IMR-90 (cell line): ENCODE data around the gene TAF1B. TPM values are rescaled to one million over a fixed set of nuclear protein-coding genes. Genes with fewer than 3 reads are reported as not detected.

Experiments used
- ATAC-seq: fragments of 200-7000 bp; cut with Tn5 transposase; 2 replicates; pipeline ENCODE4 v1.9.1; 2020; ENCODE audit warnings: low read depth, mild to moderate bottlenecking, moderate library complexity
- BruUV-seq: library from RNA; stranded (reverse); fragments of 400-500 nt; replicated peaks from 2 replicates; lab custom pipeline; 2021; lab: Mats Ljungman, UMichigan
- CTCF ChIA-PET: fragments of 300-600 bp; formaldehyde crosslinking; extraction: SDS; loops from one replicate; lab custom pipeline; 2021; ENCODE audit warnings: antibody characterized with exemption; lab: Yijun Ruan, JAX
- POLR2A ChIA-PET: fragments of 300-600 bp; sonication (Branson Sonifier 250); formaldehyde crosslinking; loops from one replicate; lab custom pipeline; 2022; ENCODE audit warnings: antibody characterized with exemption; ENCODE audit not compliant: unreplicated experiment; lab: Charles Lee
- DNase-seq: peaks from one replicate; pipeline ENCODE4 v3.0.0; 2013
- H2AFZ ChIP-seq: replicated peaks from 2 replicates; pipeline ENCODE3; 2013; ENCODE audit warnings: low read length, mild to moderate bottlenecking; ENCODE audit not compliant: poor library complexity
- H2AK5ac ChIP-seq: 2 replicates; pipeline ENCODE4 v1.6.1; 2013; ENCODE audit warnings: low read depth, low read length, inconsistent platforms
- H2AK9ac ChIP-seq: replicated peaks from 2 replicates; pipeline ENCODE3; 2013; ENCODE audit warnings: mild to moderate bottlenecking, low read depth, low read length, moderate library complexity; ENCODE audit not compliant: poor library complexity
- H2BK120ac ChIP-seq: 2 replicates; pipeline ENCODE4 v1.6.1; 2013; ENCODE audit warnings: low read depth, low read length, inconsistent platforms
- H2BK15ac ChIP-seq: 3 replicates; pipeline ENCODE4 v1.6.1; 2013; ENCODE audit warnings: low read depth, low read length, inconsistent platforms
- H2BK20ac ChIP-seq: 2 replicates; pipeline ENCODE4 v1.6.1; 2013; ENCODE audit warnings: low read depth, mild to moderate bottlenecking, inconsistent platforms, low read length, moderate library complexity
- H2BK5ac ChIP-seq: 2 replicates; pipeline ENCODE4 v1.6.1; 2013; ENCODE audit warnings: mild to moderate bottlenecking, low read depth, low read length, inconsistent platforms; ENCODE audit not compliant: poor library complexity, severe bottlenecking
- H3K14ac ChIP-seq: replicated peaks from 2 replicates; pipeline ENCODE4 v1.6.1; 2013; ENCODE audit warnings: low read depth, low read length, inconsistent platforms
- H3K18ac ChIP-seq: 2 replicates; pipeline ENCODE4 v1.6.1; 2013; ENCODE audit warnings: low read depth, low read length, control low read depth
- H3K23ac ChIP-seq: 2 replicates; pipeline ENCODE4 v1.6.1; 2013; ENCODE audit warnings: low read depth, low read length, inconsistent platforms
- H3K27ac ChIP-seq: 2 replicates; pipeline ENCODE4 v1.5.1; 2013; ENCODE audit warnings: mild to moderate bottlenecking, control low read depth, low read length; ENCODE audit not compliant: insufficient read depth
- H3K27me3 ChIP-seq: 2 replicates; pipeline ENCODE4 v1.6.1; 2013; ENCODE audit warnings: low read length; ENCODE audit not compliant: control insufficient read depth, insufficient read depth
- H3K36me3 ChIP-seq: 2 replicates; pipeline ENCODE4 v1.6.1; 2013; ENCODE audit warnings: low read length, mixed read lengths; ENCODE audit not compliant: control insufficient read depth, insufficient read depth
- H3K4ac ChIP-seq: 2 replicates; pipeline ENCODE4 v1.6.1; 2013; ENCODE audit warnings: low read depth, low read length, inconsistent platforms
- H3K4me1 ChIP-seq: 2 replicates; pipeline ENCODE4 v1.6.1; 2013; ENCODE audit warnings: low read length, mixed read lengths; ENCODE audit not compliant: control insufficient read depth, insufficient read depth
- H3K4me2 ChIP-seq: 2 replicates; pipeline ENCODE4 v1.6.1; 2013; ENCODE audit warnings: low read depth, mild to moderate bottlenecking, control low read depth, low read length, moderate library complexity
- H3K4me3 ChIP-seq: 2 replicates; pipeline ENCODE4 v1.5.1; 2013; ENCODE audit warnings: low read depth, mild to moderate bottlenecking, control low read depth, low read length, moderate library complexity; ENCODE audit not compliant: insufficient read depth
- H3K56ac ChIP-seq: 2 replicates; pipeline ENCODE4 v1.6.1; 2013; ENCODE audit warnings: low read length, inconsistent platforms; ENCODE audit not compliant: insufficient read depth; ENCODE audit errors: extremely low read depth
- H3K79me1 ChIP-seq, 2 experiments: 2 replicates each; pipeline ENCODE4 v1.6.1; 2013; ENCODE audit warnings: low read length in 2 of 2, inconsistent platforms in 1 of 2, low read depth in 1 of 2
- H3K9ac ChIP-seq: 2 replicates; pipeline ENCODE4 v1.6.1; 2013; ENCODE audit warnings: low read depth, low read length, control low read depth
- H3K9me1 ChIP-seq: 2 replicates; pipeline ENCODE4 v1.6.1; 2013; ENCODE audit warnings: low read length, inconsistent platforms; ENCODE audit not compliant: insufficient read depth
- H3K9me3 ChIP-seq: 2 replicates; pipeline ENCODE4 v1.6.1; 2013; ENCODE audit warnings: low read length; ENCODE audit not compliant: control insufficient read depth, insufficient read depth
- H4K20me1 ChIP-seq: 2 replicates; pipeline ENCODE4 v1.6.1; 2013; ENCODE audit warnings: low read length, inconsistent platforms; ENCODE audit not compliant: insufficient read depth
- H4K5ac ChIP-seq: 2 replicates; pipeline ENCODE4 v1.6.1; 2013; ENCODE audit warnings: mild to moderate bottlenecking, low read depth, low read length, control low read depth
- H4K8ac ChIP-seq, 2 experiments: 2 replicates each; pipeline ENCODE4 v1.6.1; 2013; ENCODE audit warnings: low read depth in 2 of 2, low read length in 2 of 2, control low read depth in 1 of 2, inconsistent platforms in 1 of 2
- H4K91ac ChIP-seq: 2 replicates; pipeline ENCODE4 v1.6.1; 2013; ENCODE audit warnings: low read depth, low read length, inconsistent platforms; ENCODE audit not compliant: insufficient read depth
- CEBPB ChIP-seq: IDR thresholded peaks from 2 replicates; pipeline ENCODE4 v1.6.1; 2012; ENCODE audit warnings: low read depth, low read length, improper control_type of control experiment
- RCOR1 ChIP-seq: IDR thresholded peaks from 2 replicates; pipeline ENCODE4 v1.6.1; 2012; ENCODE audit warnings: mild to moderate bottlenecking, low read length, improper control_type of control experiment; ENCODE audit not compliant: insufficient replicate concordance
- WGBS, 2 experiments: methylation state at CpG; one replicate each; pipeline versions ENCODE4 v1.1.5 to v1.1.7; 2013; ENCODE audit warnings: missing lambda C conversion rate in 2 of 2; ENCODE audit not compliant: insufficient read length in 1 of 2; ENCODE audit errors: extremely low coverage in 2 of 2; 5-methylcytosine and 5-hydroxymethylcytosine counted together
- dilution Hi-C: fragments of 300-500 bp; cut with HindIII; formaldehyde crosslinking; loops from one replicate; pipeline ENCODE4 v1.14.3; 2018; ENCODE audit warnings: low sequenced_read_pairs; ENCODE audit not compliant: unreplicated experiment
- in situ Hi-C: fragments of 300-500 bp; cut with MboI; formaldehyde crosslinking; loops from 3 replicates; pipeline ENCODE4 v1.14.3; 2019; ENCODE audit warnings: low sequenced_read_pairs, inconsistent platforms, mixed read lengths
- intact Hi-C: fragments of 100-400 bp; cut with micrococcal nuclease; formaldehyde crosslinking; loops from 2 replicates; pipeline ENCODE4 v1.10.0; 2022
- polyA plus RNA-seq, 3 experiments: library from polyadenylated mRNA; depleted of rRNA; stranded (reverse); fragments of >200 nt; gene quantifications; 2 replicates each; pipeline ENCODE4 v1.2.3, GENCODE V29; 2012; ENCODE audit warnings: low replicate concordance in 1 of 3
- total RNA-seq: library from RNA; depleted of rRNA; stranded (reverse); fragments of >200 nt; gene quantifications from 2 replicates; pipeline ENCODE4 v1.2.3, GENCODE V29; 2012

TAF1B gene
- total and polyA plus RNA-seq, 2 of the 4 experiments (the other 2 are of a cell fraction): 8.4 to 19.9 TPM

GRCh38 chr2:9971105-9971818 lies 128.0 kb downstream of the TAF1B start:
- H3K56ac ChIP-seq: peak overlapping the region; percentile 19; the same call in 1 of the 2 replicates
- peak overlapping the region; percentile 7; the same call in 1 of the 2 replicates for H3K18ac ChIP-seq
- peak overlapping the region; percentile 89; the same call in 1 of the 3 replicates for H2BK15ac ChIP-seq
- H2AFZ ChIP-seq: no peak overlapping the region
- 31% methylated on average over 3 of the region's 9 CpGs; no CpG with 5 or more reads in 1 of the 2 experiments for WGBS, 2 experiments
- H2AK5ac ChIP-seq: 0 out of 2 replicates have a peak overlapping the region, but pooled peaks have one; percentile 16
- dilution Hi-C loops (no loop called here), intact Hi-C loops (no loop called here), in situ Hi-C loops (no loop called here)
- ChIA-PET POLR2A (no interaction called here), CTCF (interaction anchor here (0.6 kb wide), 2 partner anchors 12 to 13 kb away, joined by 3 read pairs; no protein-coding TSS in a partner anchor)
- peak overlapping the region; percentile 78; the same call in 1 of the 2 replicates for H2BK120ac ChIP-seq
- H3K9me3 ChIP-seq: no peaks in the 10 kb centered on the region
- peak overlapping the region; percentile 57; the same call in 1 of the 2 replicates for H3K4me2 ChIP-seq
- peak overlapping the region; percentile 65 for H2BK5ac ChIP-seq
- H4K5ac ChIP-seq: peak overlapping the region; percentile 11; the same call in 1 of the 2 replicates
- no peaks in the 10 kb centered on the region for H3K27me3 ChIP-seq
- no peaks in the 10 kb centered on the region for H4K20me1 ChIP-seq
- 0 out of 2 replicates have a peak, but pooled peaks have one; percentile 59 for TF ChIP-seq CEBPB
- TF ChIP-seq RCOR1: no peak
- no peaks in the 10 kb centered on the region for H3K79me1 ChIP-seq
- peak overlapping the region in 1 of 2 experiments; percentile 10; a peak in 2 of 4 replicates for H4K8ac ChIP-seq
- DNase-seq (peak; percentile 58), ATAC-seq (0 out of 2 replicates have a peak, but pooled peaks have one; percentile 7)
- H4K91ac ChIP-seq: peak overlapping the region; percentile 24; the same call in 1 of the 2 replicates
- no peak overlapping the region for H3K9ac ChIP-seq
- peaks cover 9% of the 10 kb centered on the region for H3K9me1 ChIP-seq
- H3K36me3 ChIP-seq: no peaks in the 10 kb centered on the region
- peaks cover 34% of the 10 kb centered on the region for H3K4me1 ChIP-seq
- H2AK9ac ChIP-seq: no peak overlapping the region
- no peak overlapping the region for H3K23ac ChIP-seq
- no peak overlapping the region; the same call in 1 of the 2 replicates for H3K4ac ChIP-seq
- no peak overlapping the region for H3K4me3 ChIP-seq
- peak overlapping the region; percentile 56; the same call in 1 of the 2 replicates for H3K27ac ChIP-seq
- no TSS peak for BruUV-seq
- peak overlapping the region; percentile 45; the same call in 1 of the 2 replicates for H2BK20ac ChIP-seq
- no peak overlapping the region for H3K14ac ChIP-seq
